HL-60/S4 treated with retinoic acid at 250 ng/mL for 4 days and 3 days (cell line): ENCODE results near the gene BACH2.

Experiments
- in situ Hi-C: fragments of 300-500 bp; cut with MboI; formaldehyde crosslinking; loops from 2 replicates; pipeline ENCODE4 v1.7.0; 2022; ENCODE audit warnings: low sequenced_read_pairs

Gene BACH2

GRCh38 chr6:90005048-90005827, 291.4 kb downstream of the BACH2 start:
- in situ Hi-C loops: no loop called here

- in situ Hi-C loops: no loop called here
Measured at GRCh38 chr6:90004511-90004910, 292.1 kb downstream of the BACH2 start.

GRCh38 chr6:90003941-90004340, 292.7 kb downstream of the BACH2 start:
- in situ Hi-C loops: no loop called here

GRCh38 chr6:90003069-90003795, 293.4 kb downstream of the BACH2 start:
- in situ Hi-C loops: no loop called here

- in situ Hi-C loops: no loop called here
Measured at GRCh38 chr6:90000864-90001731, 295.5 kb downstream of the BACH2 start.

- in situ Hi-C loops: no loop called here
Measured at GRCh38 chr6:89999945-90000825, 296.5 kb downstream of the BACH2 start.

- in situ Hi-C loops: no loop called here
Measured at GRCh38 chr6:89999154-89999553, 297.5 kb downstream of the BACH2 start.

GRCh38 chr6:89997456-89998445, 298.9 kb downstream of the BACH2 start:
- in situ Hi-C loops: no loop called here

GRCh38 chr6:89993411-89993810, 303.2 kb downstream of the BACH2 start:
- in situ Hi-C loops: no loop called here

GRCh38 chr6:89992818-89993217, 303.8 kb downstream of the BACH2 start:
- in situ Hi-C loops: no loop called here

GRCh38 chr6:89989742-89990141, 306.9 kb downstream of the BACH2 start:
- in situ Hi-C loops: no loop called here

- in situ Hi-C loops: no loop called here
Measured at GRCh38 chr6:89987830-89988229, 308.8 kb downstream of the BACH2 start.

- in situ Hi-C loops: no loop called here
Measured at GRCh38 chr6:89987140-89987539, 309.5 kb downstream of the BACH2 start.

GRCh38 chr6:89986650-89987074, 310.0 kb downstream of the BACH2 start:
- in situ Hi-C loops: no loop called here

- in situ Hi-C loops: no loop called here
Measured at GRCh38 chr6:89985751-89986493, 310.7 kb downstream of the BACH2 start.

GRCh38 chr6:89984926-89985750, 311.5 kb downstream of the BACH2 start:
- in situ Hi-C loops: no loop called here

- in situ Hi-C loops: no loop called here
Measured at GRCh38 chr6:89980353-89980752, 316.3 kb downstream of the BACH2 start.
